ENCODE data around the gene CERCAM. TPM values are rescaled to one million over a fixed set of nuclear protein-coding genes. Genes with fewer than 3 reads are reported as not detected.

CERCAM gene
- total RNA-seq, 2 donors from 2014 or later = 18.5 to 26.5 TPM

DNA sequence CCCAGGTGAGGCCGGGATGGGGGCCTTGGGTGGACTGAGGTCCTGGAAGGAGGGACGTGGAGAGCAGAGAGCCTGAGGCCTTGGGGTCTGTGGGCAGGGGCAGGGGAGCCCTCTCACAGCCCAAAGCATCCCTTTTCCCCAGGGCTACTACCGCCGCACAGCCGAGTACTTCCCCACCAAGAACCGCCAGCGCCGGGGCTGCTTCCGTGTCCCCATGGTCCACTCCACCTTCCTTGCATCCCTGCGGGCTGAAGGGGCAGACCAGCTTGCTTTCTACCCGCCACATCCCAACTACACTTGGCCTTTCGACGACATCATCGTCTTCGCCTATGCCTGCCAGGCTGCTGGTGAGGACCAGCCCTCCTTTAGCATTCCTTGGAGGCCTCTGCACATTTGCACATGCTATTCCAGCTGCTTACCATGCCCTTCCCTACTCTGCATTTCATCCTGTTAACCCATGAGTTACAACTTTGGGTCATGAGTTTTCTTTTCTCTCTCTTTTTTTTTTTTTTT is 3.7 kb downstream of the CERCAM start:
- Histone ChIP-seq H3K36me3 (ENCODE audit: control insufficient read depth, insufficient read depth, low read length) (no peaks in the 10 kb centered on the region), H3K4me1 (ENCODE audit: control insufficient read depth, insufficient read depth, low read length) (no peaks in the 10 kb centered on the region), H3K4me3 (ENCODE audit: low read length) (no peak overlapping the region), H3K27ac (ENCODE audit: low read depth, low read length) (no peak overlapping the region), H3K27me3 (ENCODE audit: control insufficient read depth, insufficient read depth, low read length, poor library complexity, severe bottlenecking) (peaks cover 15% of the 10 kb centered on the region), H3K9me3 (ENCODE audit: control insufficient read depth, low read length) (no peaks in the 10 kb centered on the region), H3K9ac (ENCODE audit: extremely low read depth, low read length, poor library complexity, severe bottlenecking) (no peak overlapping the region)
- no peak for DNase-seq
- Mint-ChIP-seq H3K4me3 (no peak overlapping the region), H3K9me3 (no peaks in the 10 kb centered on the region), H3K4me1 (no peaks in the 10 kb centered on the region), H3K27ac (no peak overlapping the region), H3K36me3 (ENCODE audit: low read depth) (peaks cover 2% of the 10 kb centered on the region), H3K27me3 (ENCODE audit: insufficient read depth) (peaks cover 20% of the 10 kb centered on the region)
- 96% methylated on average over 10 to 15 of the region's 15 CpGs for whole genome bisulfite sequencing, 2 experiments (ENCODE audit: insufficient coverage in 1 of 2, insufficient read length in 1 of 2)
- TF ChIP-seq, protein P1, sequence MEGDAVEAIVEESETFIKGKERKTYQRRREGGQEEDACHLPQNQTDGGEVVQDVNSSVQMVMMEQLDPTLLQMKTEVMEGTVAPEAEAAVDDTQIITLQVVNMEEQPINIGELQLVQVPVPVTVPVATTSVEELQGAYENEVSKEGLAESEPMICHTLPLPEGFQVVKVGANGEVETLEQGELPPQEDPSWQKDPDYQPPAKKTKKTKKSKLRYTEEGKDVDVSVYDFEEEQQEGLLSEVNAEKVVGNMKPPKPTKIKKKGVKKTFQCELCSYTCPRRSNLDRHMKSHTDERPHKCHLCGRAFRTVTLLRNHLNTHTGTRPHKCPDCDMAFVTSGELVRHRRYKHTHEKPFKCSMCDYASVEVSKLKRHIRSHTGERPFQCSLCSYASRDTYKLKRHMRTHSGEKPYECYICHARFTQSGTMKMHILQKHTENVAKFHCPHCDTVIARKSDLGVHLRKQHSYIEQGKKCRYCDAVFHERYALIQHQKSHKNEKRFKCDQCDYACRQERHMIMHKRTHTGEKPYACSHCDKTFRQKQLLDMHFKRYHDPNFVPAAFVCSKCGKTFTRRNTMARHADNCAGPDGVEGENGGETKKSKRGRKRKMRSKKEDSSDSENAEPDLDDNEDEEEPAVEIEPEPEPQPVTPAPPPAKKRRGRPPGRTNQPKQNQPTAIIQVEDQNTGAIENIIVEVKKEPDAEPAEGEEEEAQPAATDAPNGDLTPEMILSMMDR (conservative IDR thresholded peaks at IDR 0.05) = no peak

DNA sequence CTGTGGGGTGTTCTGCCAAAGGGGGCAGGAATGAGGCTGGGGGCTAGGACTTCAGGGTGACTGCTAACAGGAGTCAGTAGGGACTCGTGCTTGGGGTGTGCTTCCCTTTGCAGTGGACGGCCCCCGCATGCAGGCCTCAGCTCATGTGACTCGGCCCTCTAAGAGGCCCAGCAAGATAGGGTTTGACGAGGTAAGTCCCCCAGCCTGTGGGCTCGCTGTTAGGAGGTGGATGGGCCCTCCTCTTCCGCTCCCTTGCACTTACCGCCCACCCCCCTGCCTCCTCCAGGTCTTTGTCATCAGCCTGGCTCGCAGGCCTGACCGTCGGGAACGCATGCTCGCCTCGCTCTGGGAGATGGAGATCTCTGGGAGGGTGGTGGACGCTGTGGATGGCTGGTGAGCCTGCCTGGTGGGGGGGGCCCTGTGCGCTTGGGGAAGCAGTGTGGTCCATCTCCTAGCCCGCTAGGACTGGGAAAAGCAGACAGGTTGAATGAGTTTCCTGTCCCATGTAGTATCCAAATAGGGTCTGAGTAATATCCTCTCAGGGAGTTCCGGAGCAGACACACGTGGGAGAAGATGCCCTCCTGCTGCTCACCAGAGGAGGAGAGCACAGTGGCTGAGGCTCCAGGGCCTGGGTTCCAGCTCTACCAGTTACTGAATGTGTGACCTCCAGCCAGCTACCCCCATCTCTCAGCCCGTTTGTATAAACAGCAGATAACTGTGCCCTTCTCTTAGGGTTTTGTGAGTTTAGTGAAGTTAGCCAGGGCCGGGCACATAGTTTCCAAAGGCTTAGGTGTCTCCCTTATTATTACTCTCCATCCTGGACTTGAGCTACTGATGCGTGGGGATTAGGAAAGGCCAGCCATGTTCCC is 8.2 kb downstream of the CERCAM start:
- Mint-ChIP-seq H3K4me3 (no peak overlapping the region), H3K27ac (no peak overlapping the region), H3K9me3 (no peaks in the 10 kb centered on the region), H3K36me3 (ENCODE audit: low read depth) (peaks cover 4% of the 10 kb centered on the region), H3K4me1 (no peaks in the 10 kb centered on the region), H3K27me3 (ENCODE audit: insufficient read depth) (no peaks in the 10 kb centered on the region)
- Histone ChIP-seq H3K27me3 (ENCODE audit: control insufficient read depth, insufficient read depth, low read length, poor library complexity, severe bottlenecking) (no peaks in the 10 kb centered on the region), H3K4me3 (ENCODE audit: low read length) (no peak overlapping the region), H3K9ac (ENCODE audit: extremely low read depth, low read length, poor library complexity, severe bottlenecking) (no peak overlapping the region), H3K36me3 (ENCODE audit: control insufficient read depth, insufficient read depth, low read length) (no peaks in the 10 kb centered on the region), H3K4me1 (ENCODE audit: control insufficient read depth, insufficient read depth, low read length) (no peaks in the 10 kb centered on the region), H3K27ac (ENCODE audit: low read depth, low read length) (no peak overlapping the region), H3K9me3 (ENCODE audit: control insufficient read depth, low read length) (no peaks in the 10 kb centered on the region)
- TF ChIP-seq, protein P1 (conservative IDR thresholded peaks at IDR 0.05) = no peak
- no peak for DNase-seq
- 74 to 87% methylated on average over 6 to 22 of the region's 22 CpGs for WGBS, 2 experiments (ENCODE audit: insufficient coverage in 1 of 2, insufficient read length in 1 of 2)

DNA sequence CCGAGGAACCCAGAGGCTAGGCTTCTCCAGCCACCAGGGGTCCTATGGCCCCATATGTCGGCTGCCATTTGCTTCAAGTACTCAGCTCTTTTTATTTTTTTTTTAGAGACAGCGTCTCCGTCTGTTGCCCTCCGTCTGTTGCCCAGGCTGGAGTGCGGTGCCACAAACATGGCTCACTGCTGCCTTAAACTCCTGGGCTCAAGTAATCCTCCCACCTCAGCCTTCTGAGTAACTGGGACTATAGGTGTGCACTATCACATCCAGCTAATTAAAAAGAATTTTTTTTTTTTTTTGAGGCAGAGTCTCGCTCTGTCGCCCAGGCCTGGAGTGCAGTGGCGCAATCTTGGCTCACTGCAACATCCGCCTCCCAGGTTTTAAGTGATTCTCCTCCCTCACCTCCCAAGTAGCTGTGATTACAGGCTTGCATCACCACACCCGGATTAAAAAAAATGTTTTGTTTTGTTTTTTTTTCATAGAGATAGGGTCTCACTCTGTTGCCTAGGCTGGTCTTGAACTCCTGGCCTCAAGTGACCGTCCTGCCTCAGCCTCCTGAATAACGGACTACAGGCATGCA is 8.9 kb downstream of the CERCAM start:
- WGBS, 2 experiments (ENCODE audit: insufficient coverage in 1 of 2, insufficient read length in 1 of 2) = 88 to 96% methylated on average over 11 to 13 of the region's 13 CpGs
- Mint-ChIP-seq H3K4me1 (no peaks in the 10 kb centered on the region), H3K27me3 (ENCODE audit: insufficient read depth) (no peaks in the 10 kb centered on the region), H3K36me3 (ENCODE audit: low read depth) (peaks cover 4% of the 10 kb centered on the region), H3K27ac (no peak overlapping the region), H3K9me3 (no peaks in the 10 kb centered on the region), H3K4me3 (no peak overlapping the region)
- no peak overlapping the region for H3K27ac ChIP-seq (ENCODE audit: low read depth, low read length)
- no peaks in the 10 kb centered on the region for H3K9me3 ChIP-seq (ENCODE audit: control insufficient read depth, low read length)
- no peak overlapping the region for H3K9ac ChIP-seq (ENCODE audit: extremely low read depth, low read length, poor library complexity, severe bottlenecking)
- no peaks in the 10 kb centered on the region for H3K27me3 ChIP-seq (ENCODE audit: control insufficient read depth, insufficient read depth, low read length, poor library complexity, severe bottlenecking)
- TF ChIP-seq, protein P1 (conservative IDR thresholded peaks at IDR 0.05) = peak; percentile 49
- DNase-seq = no peak
- H3K4me3 ChIP-seq (ENCODE audit: low read length) = no peak overlapping the region
- H3K36me3 ChIP-seq (ENCODE audit: control insufficient read depth, insufficient read depth, low read length) = no peaks in the 10 kb centered on the region
- no peaks in the 10 kb centered on the region for H3K4me1 ChIP-seq (ENCODE audit: control insufficient read depth, insufficient read depth, low read length)
